ENCODE data around the gene FBXL5.

The FBXL5 gene

DNA sequence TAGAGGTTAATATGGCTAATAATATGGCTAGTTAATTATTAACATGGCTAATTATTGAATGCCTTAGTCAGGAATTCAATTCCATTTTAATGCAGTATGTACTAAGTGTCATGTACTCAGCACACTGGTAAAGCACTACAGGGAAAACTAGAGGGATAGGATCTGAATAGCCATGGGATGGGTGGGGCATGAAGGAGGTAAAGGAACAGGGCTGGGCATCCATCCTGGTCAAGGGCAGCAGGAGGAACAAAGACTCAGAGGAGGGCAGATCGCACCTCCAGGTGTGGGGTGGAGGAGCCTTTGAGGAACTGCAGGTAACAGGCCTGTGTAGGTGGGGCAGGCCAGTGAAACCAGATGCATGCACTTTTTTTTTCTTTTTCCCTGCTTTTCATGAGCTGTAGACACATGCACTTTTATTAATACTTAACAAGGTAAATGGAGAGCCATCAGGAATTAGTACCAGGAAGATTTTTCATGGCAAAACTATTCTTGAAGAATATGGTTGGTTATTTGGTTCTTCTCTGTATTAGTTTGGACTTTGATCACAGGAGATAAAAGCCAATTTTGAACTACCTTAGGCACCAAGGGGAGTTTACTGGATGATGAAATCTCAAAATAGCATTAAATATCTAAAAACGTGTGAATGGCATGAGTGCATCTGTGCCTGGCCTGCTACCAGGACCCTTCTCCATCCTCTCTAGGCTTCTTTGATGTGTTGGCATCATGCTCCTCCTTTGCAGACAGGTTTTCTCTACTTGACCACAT lies 97.2 kb downstream of the FBXL5 start:
- DNase-seq, result no peak

DNA sequence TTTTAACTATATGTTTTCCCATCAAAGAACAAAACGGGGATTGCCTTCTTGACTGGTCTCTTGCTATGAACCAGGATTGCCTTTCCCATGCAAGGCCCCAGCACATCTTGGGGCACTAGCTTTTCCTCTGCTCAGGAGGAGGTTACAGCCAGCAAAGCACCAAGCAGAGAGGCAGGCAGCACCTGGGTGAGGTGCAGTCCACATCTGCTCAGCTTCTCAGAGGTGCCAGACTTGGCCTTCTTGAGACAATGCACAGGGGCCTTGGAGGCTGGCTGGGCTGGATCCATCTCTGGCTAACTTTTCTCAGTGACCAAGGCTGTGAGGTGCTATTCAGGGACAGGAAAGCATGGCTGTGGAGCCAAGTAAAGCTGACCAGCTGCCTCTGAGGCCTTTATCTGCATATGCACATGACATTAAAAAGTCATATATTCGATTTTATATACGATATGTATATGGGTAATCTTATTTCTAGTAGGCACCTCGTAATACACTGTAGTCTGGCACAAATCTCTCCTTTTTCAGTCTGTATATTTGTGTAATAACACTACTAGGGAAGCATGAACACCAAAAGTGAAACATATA lies 98.6 kb downstream of the FBXL5 start:
- no peak for DNase-seq
